OCI-LY7 (cell line): Measurements from ENCODE around the gene C1orf35. TPM values are rescaled to one million over a fixed set of nuclear protein-coding genes. Genes with fewer than 3 reads are reported as not detected.

Source experiments
- BruUV-seq: library from RNA; stranded (reverse); fragments of 400-500 nt; replicated peaks from 2 replicates; lab custom pipeline; 2021; lab: Mats Ljungman, UMichigan
- CTCF ChIA-PET: fragments of 300-600 bp; sonication (Branson Sonifier 250); formaldehyde crosslinking; loops from one replicate; lab custom pipeline; 2022; ENCODE audit warnings: antibody characterized with exemption; ENCODE audit not compliant: unreplicated experiment; lab: Charles Lee
- POLR2A ChIA-PET: fragments of 300-600 bp; sonication (Branson Sonifier 250); formaldehyde crosslinking; loops from one replicate; lab custom pipeline; 2022; ENCODE audit warnings: antibody characterized with exemption; lab: Charles Lee
- DNase-seq: peaks from one replicate; pipeline ENCODE4 v3.0.0-alpha.2; 2015; ENCODE audit warnings: low spot score
- H2AFZ ChIP-seq: fragments of 200-600 bp; sonication (generic), shearing (Covaris generic); 2 replicates; pipeline ENCODE4 v1.6.1; 2014; ENCODE audit warnings: mild to moderate bottlenecking, antibody characterized with exemption, low read length, moderate library complexity
- H3K27ac ChIP-seq: fragments of 200-600 bp; sonication (generic); 2 replicates; pipeline ENCODE4 v1.5.1; 2014; ENCODE audit warnings: mixed run types, low read depth, mild to moderate bottlenecking, moderate library complexity, low read length, inconsistent platforms; ENCODE audit not compliant: poor library complexity, severe bottlenecking
- H3K36me3 ChIP-seq: fragments of 200-600 bp; sonication (generic); 2 replicates; pipeline ENCODE4 v1.6.1; 2014; ENCODE audit warnings: mild to moderate bottlenecking, antibody characterized with exemption, low read length, moderate library complexity, mixed read lengths; ENCODE audit not compliant: insufficient read depth
- H3K4me1 ChIP-seq: fragments of 200-600 bp; sonication (generic); 2 replicates; pipeline ENCODE4 v1.5.1; 2014; ENCODE audit warnings: mild to moderate bottlenecking, low read length; ENCODE audit not compliant: insufficient read depth, poor library complexity, severe bottlenecking
- H3K4me2 ChIP-seq: fragments of 200-600 bp; sonication (generic); 2 replicates; pipeline ENCODE4 v1.6.1; 2014; ENCODE audit warnings: mild to moderate bottlenecking, low read length
- H3K4me3 ChIP-seq: fragments of 200-600 bp; sonication (generic); 2 replicates; pipeline ENCODE4 v1.5.1; 2014; ENCODE audit warnings: mild to moderate bottlenecking, low read depth, low read length; ENCODE audit not compliant: poor library complexity, severe bottlenecking
- H3K79me2 ChIP-seq: fragments of 200-600 bp; sonication (generic); 2 replicates; pipeline ENCODE4 v1.6.1; 2016; ENCODE audit warnings: low read depth, mild to moderate bottlenecking, low read length, moderate library complexity, mixed read lengths; ENCODE audit not compliant: insufficient read depth
- H3K9me2 ChIP-seq: fragments of 200-600 bp; sonication (generic); 2 replicates; pipeline ENCODE4 v1.6.1; 2016; ENCODE audit warnings: mild to moderate bottlenecking, low read length, mixed read lengths; ENCODE audit not compliant: insufficient read depth
- H3K9me3 ChIP-seq: fragments of 200-600 bp; sonication (generic); 2 replicates; pipeline ENCODE4 v1.6.1; 2014; ENCODE audit warnings: mild to moderate bottlenecking, mixed run types, low read length, mixed read lengths
- H4K20me1 ChIP-seq: fragments of 200-600 bp; sonication (generic); 2 replicates; pipeline ENCODE4 v1.6.1; 2014; ENCODE audit warnings: mild to moderate bottlenecking, antibody characterized with exemption, low read length, moderate library complexity, mixed read lengths; ENCODE audit not compliant: insufficient read depth
- EZH2phosphoT487 ChIP-seq: fragments of 200-600 bp; sonication (generic); IDR thresholded peaks from 2 replicates; pipeline ENCODE4 v1.6.1; 2018; ENCODE audit warnings: low read depth, borderline replicate concordance, mild to moderate bottlenecking, mixed run types, antibody characterized with exemption, low read length, moderate library complexity, mixed read lengths
- intact Hi-C: fragments of 100-400 bp; cut with micrococcal nuclease; formaldehyde crosslinking; loops from one replicate; pipeline ENCODE4 v1.10.0; 2022; ENCODE audit not compliant: unreplicated experiment
- total RNA-seq, 2 experiments: library from RNA; depleted of rRNA in 1 of 2; stranded (reverse); fragments of >200 nt in 1 of 2; shearing (Covaris generic) in 1 of 2; gene quantifications; 2 replicates each; pipeline ENCODE4 v1.2.3, GENCODE V29; 2014 to 2022
- TF ChIP-seq, protein P1 (sequence below): fragments of 200-600 bp; sonication (generic); conservative IDR thresholded peaks from 2 replicates; pipeline ENCODE4 v1.5.1; 2014; ENCODE audit warnings: mild to moderate bottlenecking, antibody characterized with exemption, low read length, moderate library complexity, mixed read lengths

C1orf35 gene
- total RNA-seq, 2 experiments from 2014 or later: 30.7 to 33.3 TPM

DNA sequence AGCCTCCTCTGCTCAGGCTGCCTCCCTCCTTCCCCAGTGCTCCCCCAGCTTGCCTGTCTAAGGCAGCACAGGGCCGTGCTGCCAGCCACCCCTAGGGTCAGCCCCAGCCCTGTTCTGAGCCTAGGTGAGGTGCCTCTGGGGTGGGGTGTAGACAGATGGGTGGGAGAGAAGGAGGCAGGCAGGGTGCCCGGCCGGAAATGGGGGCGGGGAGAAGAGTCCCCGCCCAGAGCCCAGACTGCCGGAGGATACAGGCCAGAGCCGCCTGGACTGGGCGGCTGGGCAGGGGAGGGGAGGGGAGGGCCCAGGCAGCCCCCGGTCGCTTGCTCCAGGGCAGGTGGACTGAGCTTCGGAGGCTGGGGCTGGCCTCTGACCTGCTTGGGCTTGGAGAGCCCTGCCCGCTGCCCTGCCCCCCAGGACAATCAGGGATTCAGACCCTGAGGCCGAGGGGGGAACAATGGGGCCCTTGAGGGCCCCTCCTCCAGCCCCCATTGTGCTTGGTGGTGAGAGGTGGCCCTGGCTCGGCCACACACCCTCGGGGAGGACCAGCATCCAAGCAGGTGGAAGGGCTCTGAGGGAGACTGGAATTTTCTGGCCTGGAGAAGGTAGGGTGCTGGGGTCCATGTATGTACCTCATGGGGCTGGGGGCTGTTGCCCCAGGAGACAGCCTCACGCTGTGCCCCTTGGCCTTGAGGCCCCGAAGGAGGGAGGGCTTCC is 46.4 kb upstream of the C1orf35 start, which contains the start of gene GJC2:
Gene GJC2 (plus strand): TSS at position 525 of the 714 bp plus-strand sequence. CDS start 7,829 bp downstream, outside the sequence.
- peaks cover 3% of the 10 kb centered on the region; the same call in 1 of the 2 replicates for H3K79me2 ChIP-seq
- no peaks in the 10 kb centered on the region for H3K9me3 ChIP-seq
- H3K4me1 ChIP-seq: peaks cover 18% of the 10 kb centered on the region
- peak within 1 kb of the TSS; percentile 45 for H3K4me2 ChIP-seq
- peak; percentile 55 for DNase-seq
- no peak within 1 kb of the TSS for H3K4me3 ChIP-seq
- ChIA-PET POLR2A (no interaction called here), CTCF (no interaction called here)
- H3K27ac ChIP-seq: peak within 1 kb of the TSS; percentile 33
- no peaks in the 10 kb centered on the region for H3K9me2 ChIP-seq
- no peak within 1 kb of the TSS for H2AFZ ChIP-seq
- TF ChIP-seq, protein P1, sequence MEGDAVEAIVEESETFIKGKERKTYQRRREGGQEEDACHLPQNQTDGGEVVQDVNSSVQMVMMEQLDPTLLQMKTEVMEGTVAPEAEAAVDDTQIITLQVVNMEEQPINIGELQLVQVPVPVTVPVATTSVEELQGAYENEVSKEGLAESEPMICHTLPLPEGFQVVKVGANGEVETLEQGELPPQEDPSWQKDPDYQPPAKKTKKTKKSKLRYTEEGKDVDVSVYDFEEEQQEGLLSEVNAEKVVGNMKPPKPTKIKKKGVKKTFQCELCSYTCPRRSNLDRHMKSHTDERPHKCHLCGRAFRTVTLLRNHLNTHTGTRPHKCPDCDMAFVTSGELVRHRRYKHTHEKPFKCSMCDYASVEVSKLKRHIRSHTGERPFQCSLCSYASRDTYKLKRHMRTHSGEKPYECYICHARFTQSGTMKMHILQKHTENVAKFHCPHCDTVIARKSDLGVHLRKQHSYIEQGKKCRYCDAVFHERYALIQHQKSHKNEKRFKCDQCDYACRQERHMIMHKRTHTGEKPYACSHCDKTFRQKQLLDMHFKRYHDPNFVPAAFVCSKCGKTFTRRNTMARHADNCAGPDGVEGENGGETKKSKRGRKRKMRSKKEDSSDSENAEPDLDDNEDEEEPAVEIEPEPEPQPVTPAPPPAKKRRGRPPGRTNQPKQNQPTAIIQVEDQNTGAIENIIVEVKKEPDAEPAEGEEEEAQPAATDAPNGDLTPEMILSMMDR: no peak
- TF ChIP-seq EZH2phosphoT487: no peak
- no TSS peak for BruUV-seq
- H3K36me3 ChIP-seq: peaks cover 28% of the 10 kb centered on the region
- H4K20me1 ChIP-seq: no peaks in the 10 kb centered on the region; the same call in 1 of the 2 replicates
- intact Hi-C loops: no loop called here

DNA sequence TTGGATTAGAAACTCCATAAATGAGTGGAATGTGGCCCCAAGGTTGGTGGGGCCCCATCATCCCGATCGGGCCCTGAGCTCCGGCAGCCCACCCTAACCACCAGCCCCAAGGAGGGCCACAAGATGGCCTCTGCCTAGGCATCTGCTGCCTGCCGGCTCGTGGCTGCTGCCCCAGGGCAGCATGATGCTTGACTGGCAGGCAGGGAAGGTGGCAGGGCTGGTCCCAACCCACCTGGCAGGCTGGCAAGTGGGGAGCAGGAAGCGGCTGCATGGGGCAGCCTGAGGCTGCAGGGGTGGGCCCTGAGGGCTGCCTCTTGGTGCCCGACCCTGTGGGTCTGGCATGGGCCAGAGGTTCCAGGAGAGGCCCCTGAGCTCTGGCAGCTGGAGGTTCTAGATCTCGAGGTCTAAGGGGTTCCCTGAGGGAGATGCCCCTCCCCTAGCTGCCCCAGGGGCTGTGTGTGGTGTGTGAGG is 45.8 kb upstream of the C1orf35 start:
- no peak for DNase-seq
- Histone ChIP-seq H3K9me3 (no peaks in the 10 kb centered on the region), H4K20me1 (peaks cover 2% of the 10 kb centered on the region; the same call in 1 of the 2 replicates), H2AFZ (no peak overlapping the region), H3K27ac (peak overlapping the region; percentile 33), H3K36me3 (peaks cover 28% of the 10 kb centered on the region), H3K4me1 (peaks cover 24% of the 10 kb centered on the region), H3K9me2 (no peaks in the 10 kb centered on the region), H3K79me2 (peaks cover 9% of the 10 kb centered on the region; the same call in 1 of the 2 replicates), H3K4me2 (peak overlapping the region; percentile 45), H3K4me3 (no peak overlapping the region)
- no TSS peak for BruUV-seq
- ChIA-PET CTCF (no interaction called here), POLR2A (interaction anchor here (1.0 kb wide), 1 partner anchor 11 kb away, joined by 3 read pairs; no protein-coding TSS in a partner anchor)
- no peak for TF ChIP-seq EZH2phosphoT487
- TF ChIP-seq, protein P1: no peak
- intact Hi-C loops: no loop called here
